Smooth muscle cell of the coronary artery (primary cell): ENCODE results near the gene DHX29. TPM values are rescaled to one million over a fixed set of nuclear protein-coding genes. Genes with fewer than 3 reads are reported as not detected.

Experiments used
- total RNA-seq: library from RNA; depleted of rRNA; stranded (reverse); fragments of >200 nt; gene quantifications from 2 replicates; pipeline ENCODE4 v1.2.3, GENCODE V29; 2014; ENCODE audit warnings: low replicate concordance

Gene DHX29
- 15.6 and 24.7 TPM in 2 replicates for total RNA-seq

GRCh38 chr5:55307383-55308253 is at the start of gene DHX29, which contains the start of gene MTREX:
TSS of gene DHX29 (minus strand) at chr5:55307694. CDS start at chr5:55307573, 121 bp downstream.
TSS of gene MTREX (plus strand) at chr5:55307989. CDS start at chr5:55308014, 25 bp downstream.

DNA sequence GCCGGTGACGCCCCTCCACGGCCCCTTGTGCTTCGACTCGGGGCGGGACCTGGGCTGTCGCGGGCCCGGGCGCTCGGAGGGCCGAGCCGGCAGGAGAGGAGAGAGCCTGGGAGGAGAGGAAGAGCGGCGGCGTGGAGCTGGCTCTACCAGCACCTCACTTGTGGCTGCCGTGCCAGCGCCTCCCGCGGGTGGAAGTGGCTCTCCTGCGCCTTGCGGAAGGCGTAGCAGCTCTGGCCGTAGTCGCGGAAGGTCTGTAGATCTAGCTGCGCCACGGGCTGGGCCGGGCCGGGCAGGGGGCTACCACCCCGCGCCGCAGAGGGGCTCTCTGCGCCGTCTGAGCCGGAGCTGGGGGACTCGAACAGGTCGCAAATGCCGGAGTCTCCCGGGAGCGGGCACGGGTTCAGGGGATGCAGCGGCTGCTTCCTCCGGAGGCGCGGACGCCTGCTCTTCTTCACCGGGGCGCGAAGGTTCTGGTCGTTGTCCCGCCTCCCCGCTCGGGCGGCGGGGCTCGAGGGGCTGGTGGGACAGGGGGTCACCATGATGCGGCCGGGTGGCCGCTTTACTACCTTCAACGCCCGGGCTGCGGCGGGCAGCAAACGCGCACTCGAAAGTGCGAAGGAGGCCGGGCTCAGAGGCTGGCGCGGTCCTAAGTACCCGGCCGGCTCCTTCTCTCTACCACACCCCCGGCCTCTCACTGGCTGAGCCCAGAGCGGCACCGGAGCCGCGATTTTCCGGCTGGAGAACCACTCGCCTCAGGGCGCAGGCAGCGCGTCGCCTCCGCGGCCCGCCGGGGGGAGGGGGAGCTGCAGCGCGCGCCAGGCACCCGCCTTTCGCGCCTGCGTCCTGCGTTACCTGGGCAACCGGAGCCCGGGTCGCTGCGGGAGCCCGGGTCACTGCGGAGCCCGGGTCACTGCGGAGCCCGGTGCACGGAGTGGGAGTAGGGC is 74.2 kb downstream of the DHX29 start, which contains the start of gene CCNO:
CCNO (minus strand) TSS at position 624 of the 944 bp plus-strand sequence; CDS start at position 539, 85 bp downstream.

GRCh38 chr5:55226934-55227663 is 80.4 kb downstream of the DHX29 start, which contains the start of gene MCIDAS:
TSS of gene MCIDAS (minus strand) at chr5:55227315. CDS start at chr5:55227138, 177 bp downstream.

Other genes starting within 250 kb of the DHX29 start
- gene GZMA, start 205.0 kb downstream of the DHX29 start, total RNA-seq: 0.08 TPM in 1 of 2 replicates, not detected in the other
- gene GPX8, start 147.5 kb downstream of the DHX29 start, total RNA-seq: 48.9 and 81.6 TPM in 2 replicates
- gene CDC20B, start 134.5 kb downstream of the DHX29 start, total RNA-seq: 0.08 TPM in 1 of 2 replicates, not detected in the other
- gene MCIDAS, start 80.4 kb downstream of the DHX29 start, total RNA-seq: not detected in 2 replicates
- 0.30 TPM in 1 of 2 replicates, not detected in the other for gene CCNO, start 74.1 kb downstream of the DHX29 start, total RNA-seq
- 80.0 and 124 TPM in 2 replicates for gene MTREX, start 295 bp upstream of the DHX29 start, total RNA-seq
- gene PLPP1, start 227.3 kb upstream of the DHX29 start, total RNA-seq: 54.1 and 370 TPM in 2 replicates